CD4-positive, alpha-beta T cell treated with Interleukin-6 at 100 ng/mL for 8 hours (primary cell): ENCODE measurements around the gene HES5.
"Not testable (repeated sequence)": the region's sequence is repeated elsewhere in the genome, so short reads cannot be mapped to it uniquely, and the experiment has no call there.

Experiments used
- DNase-seq: peaks from one replicate; pipeline ENCODE4 v3.0.0-alpha.2; 2020; ENCODE audit warnings: mixed read lengths, low spot score

Gene HES5

GRCh38 chr1:2560299-2561073, 30.4 kb upstream of the HES5 start:
- no peak for DNase-seq

GRCh38 chr1:2559509-2560298, 29.6 kb upstream of the HES5 start:
- DNase-seq = no peak

- no peak for DNase-seq
Measured at GRCh38 chr1:2558861-2559260, 28.8 kb upstream of the HES5 start.

- no peak for DNase-seq
Measured at GRCh38 chr1:2558420-2558819, 28.4 kb upstream of the HES5 start.

GRCh38 chr1:2557482-2558400, 27.7 kb upstream of the HES5 start:
- DNase-seq = no peak

GRCh38 chr1:2556678-2557481, 26.8 kb upstream of the HES5 start:
- DNase-seq = peak; percentile 41

- DNase-seq = peak; percentile 76
Measured at GRCh38 chr1:2556277-2556677, 26.2 kb upstream of the HES5 start, which contains the start of gene TNFRSF14. TSS of gene TNFRSF14 (plus strand) at chr1:2556371. CDS start at chr1:2556665, 294 bp downstream.

GRCh38 chr1:2555634-2556276, 25.7 kb upstream of the HES5 start:
- DNase-seq = peak; percentile 71

- DNase-seq = peak; percentile 61
Measured at GRCh38 chr1:2554621-2555387, 24.7 kb upstream of the HES5 start.

- DNase-seq = no peak
Measured at GRCh38 chr1:2553871-2554620, 24.0 kb upstream of the HES5 start.

- DNase-seq = not testable (repeated sequence)
Measured at GRCh38 chr1:2553076-2553475, 23.0 kb upstream of the HES5 start.

- no peak for DNase-seq
Measured at GRCh38 chr1:2552189-2552588, 22.1 kb upstream of the HES5 start.

GRCh38 chr1:2551544-2551943, 21.5 kb upstream of the HES5 start:
- DNase-seq = not testable (repeated sequence)

GRCh38 chr1:2550309-2550861, 20.3 kb upstream of the HES5 start:
- DNase-seq = not testable (repeated sequence)

- DNase-seq = not testable (repeated sequence)
Measured at GRCh38 chr1:2549367-2550029, 19.4 kb upstream of the HES5 start.

GRCh38 chr1:2548068-2548589, 18.1 kb upstream of the HES5 start:
- peak; percentile 87 for DNase-seq

- peak; percentile 35 for DNase-seq
Measured at GRCh38 chr1:2547210-2548067, 17.4 kb upstream of the HES5 start.
